H9 (cell line): ENCODE data around the gene KCNH2. TPM values are rescaled to one million over a fixed set of nuclear protein-coding genes. Genes with fewer than 3 reads are reported as not detected.

ENCODE experiments used
- DNase-seq: peaks from one replicate; pipeline ENCODE4 v3.0.0-alpha.2; 2017
- H2AFZ ChIP-seq: one replicate; pipeline ENCODE4 v1.6.1; 2013; ENCODE audit warnings: mild to moderate bottlenecking, low read length, control low read depth, moderate library complexity
- H2AK5ac ChIP-seq: 2 replicates; pipeline ENCODE4 v1.6.1; 2013; ENCODE audit warnings: low read length, control low read depth, mixed read lengths; ENCODE audit not compliant: insufficient read length
- H2BK120ac ChIP-seq: one replicate; pipeline ENCODE4 v1.6.1; 2013; ENCODE audit warnings: low read depth, mild to moderate bottlenecking, low read length, control low read depth, inconsistent platforms; ENCODE audit not compliant: poor library complexity, severe bottlenecking
- H2BK12ac ChIP-seq: 2 replicates; pipeline ENCODE4 v1.6.1; 2013; ENCODE audit warnings: low read length, control low read depth, mixed read lengths, low read depth; ENCODE audit not compliant: insufficient read length
- H2BK15ac ChIP-seq: 2 replicates; pipeline ENCODE4 v1.6.1; 2013; ENCODE audit warnings: low read depth, low read length, control low read depth
- H2BK20ac ChIP-seq: one replicate; pipeline ENCODE4 v1.6.1; 2013; ENCODE audit warnings: low read depth, mild to moderate bottlenecking, low read length, control low read depth, inconsistent platforms; ENCODE audit not compliant: poor library complexity, severe bottlenecking
- H2BK5ac ChIP-seq: 2 replicates; pipeline ENCODE4 v1.6.1; 2013; ENCODE audit warnings: low read length, control low read depth, mixed read lengths; ENCODE audit not compliant: insufficient read length
- H3K14ac ChIP-seq: 2 replicates; pipeline ENCODE4 v1.6.1; 2013; ENCODE audit warnings: low read length, control low read depth; ENCODE audit not compliant: insufficient read depth
- H3K18ac ChIP-seq: 2 replicates; pipeline ENCODE4 v1.6.1; 2013; ENCODE audit warnings: low read depth, mild to moderate bottlenecking, mixed read lengths, low read length, control low read depth; ENCODE audit not compliant: insufficient read length
- H3K23ac ChIP-seq: 2 replicates; pipeline ENCODE4 v1.6.1; 2013; ENCODE audit warnings: low read length, control low read depth, mixed read lengths, low read depth; ENCODE audit not compliant: insufficient read length
- H3K23me2 ChIP-seq: 2 replicates; pipeline ENCODE4 v1.6.1; 2013; ENCODE audit warnings: low read depth, mild to moderate bottlenecking, mixed read lengths, low read length, control low read depth; ENCODE audit not compliant: insufficient read length, poor library complexity, severe bottlenecking
- H3K27ac ChIP-seq: 2 replicates; pipeline ENCODE4 v1.5.1; 2013; ENCODE audit warnings: low read length, control low read depth, mixed read lengths, low read depth; ENCODE audit not compliant: insufficient read length
- H3K27me3 ChIP-seq: 2 replicates; pipeline ENCODE4 v1.6.1; 2013; ENCODE audit warnings: low read length, control low read depth, inconsistent platforms; ENCODE audit not compliant: insufficient read depth
- H3K4ac ChIP-seq: 2 replicates; pipeline ENCODE4 v1.6.1; 2013; ENCODE audit warnings: low read depth, mild to moderate bottlenecking, control low read depth, inconsistent platforms, low read length, moderate library complexity
- H3K4me1 ChIP-seq: 2 replicates; pipeline ENCODE4 v1.6.1; 2013; ENCODE audit warnings: low read length, control low read depth, inconsistent platforms; ENCODE audit not compliant: insufficient read depth
- H3K4me2 ChIP-seq: 2 replicates; pipeline ENCODE4 v1.6.1; 2013; ENCODE audit warnings: low read length, control low read depth, mixed read lengths; ENCODE audit not compliant: insufficient read length, insufficient read depth
- H3K56ac ChIP-seq: 2 replicates; pipeline ENCODE4 v1.6.1; 2013; ENCODE audit warnings: low read depth, mild to moderate bottlenecking, mixed read lengths, low read length, control low read depth; ENCODE audit not compliant: insufficient read length
- H3K79me1 ChIP-seq: 2 replicates; pipeline ENCODE4 v1.6.1; 2013; ENCODE audit warnings: low read depth, mild to moderate bottlenecking, moderate library complexity, low read length, control low read depth, inconsistent platforms; ENCODE audit not compliant: insufficient read depth, poor library complexity, severe bottlenecking
- H3K79me2 ChIP-seq: 2 replicates; pipeline ENCODE4 v1.6.1; 2013; ENCODE audit warnings: low read length, control low read depth, inconsistent platforms; ENCODE audit not compliant: insufficient read depth
- H3K9ac ChIP-seq: 2 replicates; pipeline ENCODE4 v1.6.1; 2013; ENCODE audit warnings: low read length, control low read depth, mixed read lengths; ENCODE audit not compliant: insufficient read length; ENCODE audit errors: extremely low read depth
- H3K9me3 ChIP-seq: one replicate; pipeline ENCODE4 v1.6.1; 2013; ENCODE audit warnings: low read depth, low read length, inconsistent platforms; ENCODE audit not compliant: control insufficient read depth
- H3T11ph ChIP-seq: one replicate; pipeline ENCODE4 v1.6.1; 2013; ENCODE audit warnings: mild to moderate bottlenecking, low read length, control low read depth, inconsistent platforms
- H4K20me1 ChIP-seq: one replicate; pipeline ENCODE4 v1.6.1; 2013; ENCODE audit not compliant: control insufficient read depth, insufficient read length, insufficient read depth
- H4K5ac ChIP-seq: 2 replicates; pipeline ENCODE4 v1.6.1; 2013; ENCODE audit warnings: low read depth, mild to moderate bottlenecking, mixed read lengths, low read length, control low read depth; ENCODE audit not compliant: insufficient read length
- H4K8ac ChIP-seq: replicated peaks from 2 replicates; pipeline ENCODE4 v1.6.1; 2013; ENCODE audit warnings: low read length, control low read depth, mixed read lengths, low read depth; ENCODE audit not compliant: insufficient read length
- H4K91ac ChIP-seq: 2 replicates; pipeline ENCODE4 v1.6.1; 2013; ENCODE audit warnings: low read depth, mild to moderate bottlenecking, moderate library complexity, mixed read lengths, low read length, control low read depth; ENCODE audit not compliant: insufficient read length
- H3K27ac Mint-ChIP-seq, 3 experiments: 2 replicates in 2 of 3; 3 replicates in 1 of 3; pipeline ENCODE4 v1.8.0; 2020 to 2021; ENCODE audit warnings: mixed read lengths in 3 of 3, mild to moderate bottlenecking in 1 of 3, moderate library complexity in 1 of 3
- H3K27me3 Mint-ChIP-seq: 2 replicates; pipeline ENCODE4 v1.8.0; 2021; ENCODE audit warnings: low read depth, mild to moderate bottlenecking, moderate library complexity, mixed read lengths
- H3K36me3 Mint-ChIP-seq, 3 experiments: 2 replicates in 2 of 3; 3 replicates in 1 of 3; pipeline ENCODE4 v1.8.0; 2020 to 2021; ENCODE audit warnings: low read depth in 3 of 3, mixed read lengths in 3 of 3; ENCODE audit not compliant: insufficient read depth in 1 of 3
- H3K4me1 Mint-ChIP-seq, 2 experiments: 2 replicates each; pipeline ENCODE4 v1.8.0; 2020; ENCODE audit warnings: mixed read lengths in 2 of 2
- H3K4me3 Mint-ChIP-seq, 2 experiments: 2 replicates in 1 of 2; 3 replicates in 1 of 2; pipeline ENCODE4 v1.8.0; 2020 to 2021; ENCODE audit warnings: mild to moderate bottlenecking in 2 of 2, mixed read lengths in 2 of 2, moderate library complexity in 1 of 2
- H3K9me3 Mint-ChIP-seq, 2 experiments: 2 replicates in 1 of 2; 3 replicates in 1 of 2; pipeline ENCODE4 v1.8.0; 2020; ENCODE audit warnings: mild to moderate bottlenecking in 2 of 2, mixed read lengths in 2 of 2, moderate library complexity in 1 of 2
- WGBS: extraction: QIAGEN DNeasy Blood & Tissue Kit; methylation state at CpG from one replicate; pipeline ENCODE4 v1.1.7; 2013; ENCODE audit warnings: missing lambda C conversion rate, low lambda C conversion rate, mixed read lengths; ENCODE audit not compliant: insufficient read length; ENCODE audit errors: extremely low coverage; 5-methylcytosine and 5-hydroxymethylcytosine counted together
- total RNA-seq: library from RNA; stranded (reverse); gene quantifications from 2 replicates; pipeline ENCODE4 v1.2.1, GENCODE V29; 2021
- TF ChIP-seq, protein P1 (sequence below): fragments of 200-600 bp; sonication (generic); conservative IDR thresholded peaks from 3 replicates; pipeline ENCODE4 v1.8.0; 2021; ENCODE audit warnings: antibody characterized with exemption, mild to moderate bottlenecking

Gene KCNH2
- total RNA-seq, 1 experiment from 2014 or later: 4.5 TPM

DNA sequence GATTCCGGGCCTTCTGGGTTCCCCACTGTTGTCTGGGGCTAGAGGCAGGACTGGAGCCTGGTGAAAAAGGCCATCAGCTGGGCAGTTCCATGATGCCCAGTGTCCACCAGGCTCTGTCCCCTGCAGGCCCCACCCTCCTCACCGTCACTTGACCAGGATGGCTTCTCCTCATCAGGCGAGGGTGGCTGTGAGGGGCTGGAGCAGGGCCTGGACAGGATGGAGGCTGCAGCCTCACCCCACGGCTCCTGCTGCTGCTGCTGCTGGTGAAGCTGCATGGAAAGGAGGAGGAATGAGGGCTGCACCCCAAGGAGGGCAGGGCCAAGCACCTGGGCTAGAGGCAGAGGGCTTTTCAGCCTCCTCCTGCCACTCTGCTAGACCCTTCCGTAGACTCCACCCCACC is 37.8 kb upstream of the KCNH2 start:
- H3T11ph ChIP-seq: no peak overlapping the region
- no peak overlapping the region for H2BK120ac ChIP-seq
- peaks cover 6% of the 10 kb centered on the region; the same call in 1 of the 2 replicates for H3K4me1 ChIP-seq
- no peaks in the 10 kb centered on the region for H4K20me1 ChIP-seq
- no peak overlapping the region for H3K4me2 ChIP-seq
- H3K14ac ChIP-seq: no peak overlapping the region
- no peak for DNase-seq
- H3K18ac ChIP-seq: no peak overlapping the region
- no peak overlapping the region for H4K91ac ChIP-seq
- no peak overlapping the region for H2BK20ac ChIP-seq
- no peak overlapping the region for H3K27ac ChIP-seq
- Mint-ChIP-seq H3K27ac (no peak overlapping the region; a peak in 1 of 7 replicates), H3K4me1 (peaks cover 30 to 54% of the 10 kb centered on the region in 2 experiments), H3K36me3 (peaks cover 2 to 6% (median 6%) of the 10 kb centered on the region in 3 experiments; a peak in 6 of 7 replicates), H3K27me3 (peaks cover 79% of the 10 kb centered on the region), H3K4me3 (no peak overlapping the region; a peak in 1 of 5 replicates), H3K9me3 (peaks cover 0 to 9% of the 10 kb centered on the region in 2 experiments; a peak in 2 of 5 replicates)
- no peak overlapping the region for H2BK5ac ChIP-seq
- no peak overlapping the region for H3K9ac ChIP-seq
- H3K23me2 ChIP-seq: peaks cover 7% of the 10 kb centered on the region
- H2AK5ac ChIP-seq: no peak overlapping the region
- H2BK15ac ChIP-seq: no peak overlapping the region
- no peaks in the 10 kb centered on the region for H3K79me2 ChIP-seq
- no peak overlapping the region for H4K8ac ChIP-seq
- H3K56ac ChIP-seq: no peak overlapping the region
- no peaks in the 10 kb centered on the region for H3K9me3 ChIP-seq
- H3K27me3 ChIP-seq: peaks cover 6% of the 10 kb centered on the region; the same call in 1 of the 2 replicates
- no peak overlapping the region for H3K4ac ChIP-seq
- no peaks in the 10 kb centered on the region for H3K79me1 ChIP-seq
- WGBS: no CpG with 5 or more reads among the region's 5 CpGs
- no peak overlapping the region for H3K23ac ChIP-seq
- H2BK12ac ChIP-seq: no peak overlapping the region
- no peak overlapping the region for H4K5ac ChIP-seq
- TF ChIP-seq, protein P1, sequence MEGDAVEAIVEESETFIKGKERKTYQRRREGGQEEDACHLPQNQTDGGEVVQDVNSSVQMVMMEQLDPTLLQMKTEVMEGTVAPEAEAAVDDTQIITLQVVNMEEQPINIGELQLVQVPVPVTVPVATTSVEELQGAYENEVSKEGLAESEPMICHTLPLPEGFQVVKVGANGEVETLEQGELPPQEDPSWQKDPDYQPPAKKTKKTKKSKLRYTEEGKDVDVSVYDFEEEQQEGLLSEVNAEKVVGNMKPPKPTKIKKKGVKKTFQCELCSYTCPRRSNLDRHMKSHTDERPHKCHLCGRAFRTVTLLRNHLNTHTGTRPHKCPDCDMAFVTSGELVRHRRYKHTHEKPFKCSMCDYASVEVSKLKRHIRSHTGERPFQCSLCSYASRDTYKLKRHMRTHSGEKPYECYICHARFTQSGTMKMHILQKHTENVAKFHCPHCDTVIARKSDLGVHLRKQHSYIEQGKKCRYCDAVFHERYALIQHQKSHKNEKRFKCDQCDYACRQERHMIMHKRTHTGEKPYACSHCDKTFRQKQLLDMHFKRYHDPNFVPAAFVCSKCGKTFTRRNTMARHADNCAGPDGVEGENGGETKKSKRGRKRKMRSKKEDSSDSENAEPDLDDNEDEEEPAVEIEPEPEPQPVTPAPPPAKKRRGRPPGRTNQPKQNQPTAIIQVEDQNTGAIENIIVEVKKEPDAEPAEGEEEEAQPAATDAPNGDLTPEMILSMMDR: no peak
- no peak overlapping the region for H2AFZ ChIP-seq
